NCI-H2196 treated with DMSO at 0.1 percent for 48 hours (cell line): Measurements from ENCODE around the gene ADGRF1.
"Not testable (repeated sequence)": the region's sequence is repeated elsewhere in the genome, so short reads cannot be mapped to it uniquely, and the experiment has no call there.

Source experiments
- DNase-seq: peaks from one replicate; lab custom pipeline; 2025; ENCODE audit not compliant: unreplicated experiment; lab: John Stamatoyannopoulos, UW

The ADGRF1 gene

DNA sequence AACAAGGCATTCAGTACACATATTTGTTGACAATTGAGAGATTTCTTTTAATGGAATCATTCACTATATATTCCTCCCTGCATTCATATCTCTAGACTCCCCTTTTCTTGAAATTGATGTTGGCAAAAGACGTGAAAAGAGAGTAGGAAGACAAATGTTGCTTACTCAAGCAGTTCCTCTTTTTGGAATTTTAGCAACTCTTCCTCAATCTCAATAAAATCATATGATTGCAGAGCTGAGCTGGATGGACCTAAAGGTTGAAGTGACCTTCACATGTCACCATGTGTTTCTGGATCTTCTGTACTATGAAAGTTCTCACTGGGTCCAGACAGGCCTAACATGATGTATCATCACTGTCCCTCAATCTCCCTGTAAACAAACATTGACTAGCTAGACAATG is 18.6 kb downstream of the ADGRF1 start:
- no peak for DNase-seq

DNA sequence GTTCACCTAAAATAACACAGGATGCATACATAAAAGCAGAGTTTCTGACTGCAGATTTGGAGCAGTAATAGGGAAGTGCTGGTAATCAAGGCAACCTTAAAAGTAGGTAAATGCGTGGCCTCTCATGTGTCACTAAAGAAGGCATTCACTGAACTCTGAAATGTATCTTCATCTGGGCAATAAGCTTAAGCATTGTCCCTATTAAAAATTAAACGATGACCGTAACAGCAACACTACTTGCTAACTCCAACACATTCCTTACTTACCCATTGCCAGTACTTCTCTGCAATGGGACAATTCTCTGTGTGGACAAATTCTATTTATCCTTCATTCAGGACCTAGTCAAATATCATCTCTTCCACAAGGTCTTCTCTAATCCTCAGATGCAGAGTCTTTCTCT is 19.9 kb downstream of the ADGRF1 start:
- DNase-seq: no peak

DNA sequence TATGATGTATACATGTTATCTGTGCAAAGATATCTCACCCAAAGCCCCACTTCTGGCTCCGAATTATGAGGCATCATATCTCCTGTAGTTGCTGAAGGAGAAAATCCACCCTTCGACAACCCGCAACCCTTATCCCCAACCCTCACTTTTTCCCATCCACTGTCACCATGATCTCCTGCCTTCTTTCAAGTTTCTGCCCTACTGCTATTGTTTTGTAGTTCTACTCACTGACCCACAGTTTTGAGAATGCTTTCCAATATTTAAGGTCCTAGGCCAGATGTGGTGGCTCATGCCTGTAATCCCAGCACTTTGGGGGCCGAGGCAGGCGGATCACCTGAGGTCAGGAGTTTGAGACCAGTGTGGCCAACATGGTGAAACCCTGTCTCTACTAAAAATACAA is 22.2 kb downstream of the ADGRF1 start:
- no peak for DNase-seq

DNA sequence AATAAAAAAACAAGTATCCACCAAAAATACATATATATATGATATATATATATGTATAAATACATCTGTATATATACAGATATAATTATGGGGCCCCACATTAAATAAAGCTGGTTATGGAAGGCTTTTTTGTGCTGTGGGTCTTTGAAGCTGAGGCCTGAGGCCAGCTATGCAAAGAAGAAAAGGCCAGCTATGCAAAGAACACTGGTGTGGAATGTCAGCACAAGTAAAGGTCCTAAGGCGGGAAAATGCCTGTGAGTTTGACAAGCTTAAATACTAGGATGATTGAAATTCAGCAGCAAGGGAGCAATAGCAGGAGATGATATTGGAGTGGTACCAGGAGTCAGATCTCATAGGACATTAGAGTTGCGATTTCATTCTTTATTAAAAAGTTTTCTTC is 25.2 kb downstream of the ADGRF1 start:
- DNase-seq: no peak

DNA sequence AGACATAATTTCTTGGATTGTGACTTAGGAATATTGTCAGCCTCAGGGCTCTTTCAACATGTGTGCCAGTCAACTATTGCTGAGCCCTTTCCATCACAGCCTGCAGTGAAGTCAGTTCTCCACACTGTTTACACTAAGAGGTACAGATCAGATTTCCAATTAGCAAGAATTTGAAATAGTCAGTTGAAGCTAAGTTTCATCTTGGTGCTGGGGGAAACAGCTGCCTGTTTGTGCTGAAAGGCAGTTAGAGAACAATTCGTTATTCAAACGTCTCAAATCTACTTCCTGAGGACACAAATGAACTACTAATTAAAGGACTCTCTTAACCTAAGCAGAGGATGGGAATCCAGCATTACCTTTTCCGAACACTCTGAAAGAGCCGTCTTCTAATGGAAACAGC is 25.9 kb downstream of the ADGRF1 start:
- peak; percentile 30 for DNase-seq

DNA sequence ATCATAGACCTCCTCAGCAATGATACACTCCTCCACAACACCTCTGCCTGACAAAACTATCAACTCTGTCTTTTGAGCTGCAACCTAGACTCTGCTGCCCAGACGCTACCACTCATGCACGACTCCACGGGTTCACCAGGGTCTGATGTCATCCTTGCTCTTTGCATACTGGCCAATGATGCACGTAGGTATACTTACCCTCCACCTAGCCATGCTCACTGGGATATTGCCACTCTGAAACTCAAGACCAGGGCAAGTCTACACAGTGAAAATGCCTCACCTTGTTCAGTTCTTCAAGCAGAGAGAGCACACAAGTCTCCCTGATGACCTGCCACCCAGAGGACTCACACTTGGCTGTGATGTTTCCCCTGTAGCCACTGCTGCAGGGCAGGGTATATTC is 27.7 kb downstream of the ADGRF1 start:
- no peak for DNase-seq

DNA sequence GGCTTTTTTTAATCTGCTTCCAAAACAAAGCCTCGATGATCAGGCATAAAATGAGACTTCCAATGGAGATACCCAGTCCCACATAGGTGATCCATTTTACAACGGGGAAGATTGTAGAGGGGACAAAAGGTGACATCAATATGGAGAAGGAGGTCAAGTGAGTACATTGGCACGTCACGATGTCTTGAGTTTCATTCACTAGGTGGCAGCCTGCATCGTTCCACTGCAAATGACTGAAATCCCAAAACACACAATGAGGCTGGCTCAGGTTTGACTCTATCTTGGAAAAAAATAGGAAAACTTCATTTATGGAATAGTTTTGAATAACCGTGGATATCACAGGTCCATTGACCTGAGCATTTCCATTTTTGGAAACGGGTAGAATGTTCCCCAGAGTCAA is 32.5 kb downstream of the ADGRF1 start:
- no peak for DNase-seq

DNA sequence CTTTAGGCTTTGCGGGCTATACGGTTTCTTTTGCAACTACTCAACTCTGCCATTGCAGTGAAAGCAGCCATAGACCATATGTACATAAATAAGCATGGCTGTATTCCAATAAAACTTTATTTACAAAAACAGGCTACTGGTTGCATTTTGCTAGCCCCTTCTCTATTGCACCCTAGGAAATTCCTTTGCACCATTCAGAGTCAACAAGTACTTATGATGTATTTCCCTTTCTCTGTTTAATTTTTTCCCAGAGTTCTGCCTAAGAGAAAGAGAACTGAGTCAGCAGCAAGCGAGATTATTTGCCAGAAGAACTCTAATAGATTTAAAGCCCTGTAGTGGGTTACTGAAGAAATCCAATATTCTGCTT is 33.8 kb downstream of the ADGRF1 start:
- DNase-seq: no peak

DNA sequence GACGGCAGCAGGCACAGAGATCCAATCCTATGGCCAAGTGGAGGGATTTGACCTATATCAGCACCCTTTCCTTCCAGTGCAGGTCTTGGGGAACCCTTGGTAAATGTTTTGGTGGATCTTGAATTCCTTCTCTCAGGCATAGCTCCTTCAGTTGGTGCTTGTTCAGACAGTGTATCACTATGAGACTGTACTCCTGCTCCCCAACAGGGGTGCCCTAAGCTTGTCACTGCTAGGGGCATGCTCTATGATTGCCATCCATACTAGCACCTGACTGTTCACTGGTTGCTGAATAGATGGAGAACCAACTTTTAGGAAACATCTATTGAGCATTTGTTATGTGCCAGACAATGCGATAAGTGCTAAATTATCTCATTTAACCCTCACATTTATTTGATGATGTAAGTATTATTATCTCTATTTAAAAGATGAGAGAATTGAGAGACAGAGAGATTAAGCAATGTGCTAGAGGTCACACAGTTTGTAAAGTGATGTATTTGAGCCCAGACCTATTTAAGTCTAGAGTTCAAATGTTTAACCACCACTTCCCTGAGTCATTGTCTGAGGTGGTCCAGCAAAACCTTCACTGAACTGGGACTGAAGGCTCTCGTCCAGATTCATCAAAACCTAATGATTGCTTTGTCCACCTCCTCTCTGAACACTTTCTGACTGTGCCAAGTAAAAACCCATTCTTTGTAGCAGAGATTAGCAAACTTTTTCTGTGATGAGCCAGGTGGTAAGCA is 34.3 kb downstream of the ADGRF1 start:
- DNase-seq: no peak

DNA sequence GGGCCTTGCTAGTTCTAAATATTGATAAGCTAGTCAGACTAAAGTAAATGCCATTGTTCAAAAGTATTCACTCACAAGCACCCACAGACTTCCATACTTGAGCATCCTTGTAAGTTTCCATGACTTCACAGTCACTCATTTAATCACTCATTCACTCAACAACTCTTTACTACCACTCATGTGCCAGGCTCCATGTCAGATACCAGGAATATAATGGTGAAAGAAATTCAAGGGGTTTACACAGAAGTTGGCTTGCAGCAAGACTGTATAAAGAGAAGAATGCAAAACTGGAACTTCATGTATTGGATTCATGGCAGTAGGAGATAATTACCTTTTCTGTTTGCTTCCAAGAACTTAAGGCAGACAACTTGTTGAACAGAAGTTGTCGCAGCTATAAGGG is 36.6 kb downstream of the ADGRF1 start:
- no peak for DNase-seq

DNA sequence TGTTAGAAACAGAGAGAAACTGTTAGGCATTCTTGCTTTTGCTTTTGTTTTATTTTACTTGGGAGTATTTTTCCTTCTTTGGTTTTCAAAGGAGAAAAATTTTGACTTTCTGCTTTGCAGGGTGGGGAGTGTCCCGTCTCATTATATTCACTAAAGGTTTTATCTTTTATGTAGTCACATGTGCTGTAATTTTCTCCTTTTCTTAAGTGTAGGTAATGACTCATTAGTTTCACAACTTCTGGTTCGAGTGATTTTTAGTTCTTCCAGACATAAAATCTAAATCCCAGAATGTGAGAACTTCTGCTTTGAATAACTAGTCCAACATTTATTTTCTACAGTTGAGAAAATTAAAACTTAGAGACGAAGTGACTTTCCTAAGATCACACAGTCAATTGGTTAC is 37.7 kb downstream of the ADGRF1 start:
- DNase-seq: no peak

DNA sequence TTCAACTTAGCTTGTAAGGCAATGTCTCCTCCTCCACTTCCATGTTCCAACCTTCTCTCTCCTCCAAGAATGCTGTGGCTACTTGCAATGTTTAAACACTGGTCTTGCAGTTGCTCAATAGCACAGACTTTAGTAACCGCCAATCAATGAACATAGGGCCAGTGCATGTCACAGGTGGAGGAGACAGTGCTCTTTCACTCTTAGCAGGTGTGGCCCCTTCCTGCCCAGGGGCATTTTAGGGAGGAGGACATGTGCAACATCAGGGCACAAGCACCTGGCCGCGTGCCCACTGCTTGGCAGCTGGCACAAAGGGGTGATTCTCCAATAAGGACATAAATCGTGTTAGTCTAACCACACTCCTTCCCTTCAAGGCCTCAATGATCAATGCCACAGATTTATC is 41.3 kb downstream of the ADGRF1 start:
- DNase-seq: no peak

DNA sequence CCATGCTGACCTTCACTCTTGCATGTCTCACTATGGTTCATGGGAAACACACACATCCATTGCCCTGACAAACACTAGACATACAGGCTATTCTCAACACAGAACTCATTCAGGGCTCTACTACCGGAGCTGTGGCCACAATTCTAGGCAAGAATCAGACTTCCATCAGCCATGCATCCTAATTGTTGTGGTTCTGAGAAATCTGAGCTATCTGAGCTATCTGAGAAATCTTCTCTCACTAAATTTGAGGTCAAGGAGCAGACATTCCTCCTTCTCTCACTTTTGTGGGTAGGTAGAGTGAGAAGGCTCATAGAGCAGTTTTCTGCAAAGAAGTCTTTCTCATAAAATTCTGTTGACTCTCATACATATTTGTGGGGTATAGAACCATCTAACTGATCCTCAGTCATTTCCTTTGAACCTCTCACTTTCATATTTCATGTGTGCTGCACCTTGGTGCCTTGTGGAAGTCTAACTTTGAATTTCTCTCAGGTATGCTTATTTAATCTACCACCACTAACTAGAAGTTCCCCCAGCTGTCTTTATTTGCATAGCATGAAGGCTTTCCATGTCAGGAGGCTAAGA is 43.6 kb downstream of the ADGRF1 start:
- DNase-seq: no peak

DNA sequence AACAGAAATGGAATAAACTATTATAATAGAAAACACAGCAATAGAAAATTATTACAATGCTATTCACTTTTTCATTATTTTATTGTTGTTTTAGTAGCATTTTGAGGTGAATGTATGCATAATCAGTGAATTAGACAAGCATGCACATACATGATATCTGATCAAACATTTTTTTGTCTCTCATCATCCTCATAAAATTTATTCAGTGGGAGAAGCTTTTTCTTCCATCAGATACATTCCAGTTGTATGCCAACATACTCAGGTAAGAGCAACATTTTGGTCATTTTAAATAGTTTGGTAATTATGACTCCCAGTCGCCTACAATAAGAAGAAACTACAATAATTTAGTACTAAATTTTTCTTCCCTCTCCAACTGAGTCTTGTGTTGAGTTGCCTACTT is 44.5 kb downstream of the ADGRF1 start:
- no peak for DNase-seq

DNA sequence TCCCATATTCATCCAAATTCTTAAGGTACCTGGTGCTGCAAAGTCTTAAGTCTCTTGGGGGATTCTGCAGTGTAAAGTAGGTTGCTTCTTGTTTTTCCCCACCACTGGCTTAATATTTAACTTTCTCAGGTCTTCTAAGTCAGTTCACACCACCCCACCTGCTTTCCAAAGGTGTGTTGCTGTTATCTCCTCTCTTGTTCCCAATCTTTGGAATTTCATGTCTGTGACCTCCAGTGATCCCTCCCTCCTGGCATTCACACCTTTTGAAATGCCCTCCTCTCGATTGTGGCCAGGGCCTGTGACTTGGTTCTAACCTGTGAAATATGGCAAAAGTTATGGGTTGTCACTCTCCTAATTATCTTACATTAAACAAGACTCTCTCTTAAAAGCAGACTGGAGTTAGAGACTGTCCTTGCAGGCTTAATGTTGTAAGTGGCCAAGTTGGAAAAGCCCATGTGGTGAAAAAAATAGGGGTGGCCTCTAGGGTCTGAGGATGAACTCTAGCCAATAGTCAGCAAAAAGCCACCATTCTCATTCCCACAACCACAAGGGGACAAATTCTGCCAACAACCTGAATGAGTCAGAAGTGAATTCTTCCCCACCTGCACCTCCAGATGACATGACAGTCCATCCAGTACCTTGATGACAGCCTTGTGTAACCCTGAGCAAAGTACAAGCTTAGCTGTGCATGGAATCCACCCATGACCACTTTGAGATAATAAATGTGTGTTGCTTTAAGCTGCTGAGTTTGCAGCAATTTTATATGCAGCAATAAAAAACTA is 45.1 kb downstream of the ADGRF1 start:
- DNase-seq: no peak

DNA sequence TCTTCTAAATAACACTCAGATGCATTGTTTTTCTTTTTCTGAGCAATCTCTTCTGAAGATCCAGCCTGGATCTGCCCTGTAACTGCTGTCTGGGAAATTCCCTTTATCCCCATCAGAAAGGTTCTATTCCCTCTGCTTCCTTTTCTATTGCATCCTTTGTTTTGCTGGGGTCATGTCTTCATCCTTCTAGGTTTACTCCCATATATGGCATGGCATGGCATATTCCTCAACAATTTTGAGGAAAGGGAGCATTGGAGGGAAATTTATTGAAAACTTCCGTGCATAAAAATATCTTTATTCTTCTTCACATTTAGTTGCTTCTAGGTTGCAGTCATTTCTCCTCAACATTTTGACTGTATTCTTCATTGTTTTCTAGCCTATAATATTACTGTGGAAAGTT is 47.2 kb downstream of the ADGRF1 start:
- no peak for DNase-seq

DNA sequence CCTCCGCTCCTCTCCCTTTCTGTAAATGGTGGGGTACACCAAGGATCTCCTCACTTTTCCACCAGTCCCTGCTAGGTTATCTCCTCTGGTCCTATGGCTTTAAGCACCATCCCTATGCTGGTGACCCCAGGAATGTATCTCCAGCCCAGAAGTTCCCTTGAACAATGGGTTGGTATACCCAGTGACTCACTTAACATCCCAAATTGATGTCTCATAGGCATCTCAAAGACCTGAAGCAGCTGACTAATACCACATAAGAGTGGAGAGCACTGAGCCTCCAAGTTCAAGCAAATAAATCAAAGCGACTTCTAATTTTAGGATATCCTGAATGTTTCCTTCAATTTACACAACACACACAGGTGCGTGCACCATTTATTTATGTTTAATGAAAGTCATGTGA is 48.3 kb downstream of the ADGRF1 start:
- DNase-seq: no peak

DNA sequence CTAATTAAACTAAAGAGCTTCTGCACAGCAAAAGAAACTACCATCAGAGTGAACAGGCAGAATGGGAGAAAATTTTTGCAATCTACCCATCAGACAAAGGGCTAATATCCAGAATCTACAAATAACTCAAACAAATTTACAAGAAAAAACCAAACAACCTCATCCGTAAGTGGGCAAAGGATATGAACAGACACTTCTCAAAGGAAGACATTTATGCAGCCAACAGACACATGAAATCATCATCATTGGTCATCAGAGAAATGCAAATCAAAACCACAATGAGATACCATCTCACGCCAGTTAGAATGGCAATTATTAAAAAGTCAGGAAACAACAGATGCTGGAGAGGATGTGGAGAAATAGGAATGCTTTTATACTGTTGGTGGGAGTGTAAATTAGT is 49.7 kb downstream of the ADGRF1 start:
- not testable (repeated sequence) for DNase-seq

DNA sequence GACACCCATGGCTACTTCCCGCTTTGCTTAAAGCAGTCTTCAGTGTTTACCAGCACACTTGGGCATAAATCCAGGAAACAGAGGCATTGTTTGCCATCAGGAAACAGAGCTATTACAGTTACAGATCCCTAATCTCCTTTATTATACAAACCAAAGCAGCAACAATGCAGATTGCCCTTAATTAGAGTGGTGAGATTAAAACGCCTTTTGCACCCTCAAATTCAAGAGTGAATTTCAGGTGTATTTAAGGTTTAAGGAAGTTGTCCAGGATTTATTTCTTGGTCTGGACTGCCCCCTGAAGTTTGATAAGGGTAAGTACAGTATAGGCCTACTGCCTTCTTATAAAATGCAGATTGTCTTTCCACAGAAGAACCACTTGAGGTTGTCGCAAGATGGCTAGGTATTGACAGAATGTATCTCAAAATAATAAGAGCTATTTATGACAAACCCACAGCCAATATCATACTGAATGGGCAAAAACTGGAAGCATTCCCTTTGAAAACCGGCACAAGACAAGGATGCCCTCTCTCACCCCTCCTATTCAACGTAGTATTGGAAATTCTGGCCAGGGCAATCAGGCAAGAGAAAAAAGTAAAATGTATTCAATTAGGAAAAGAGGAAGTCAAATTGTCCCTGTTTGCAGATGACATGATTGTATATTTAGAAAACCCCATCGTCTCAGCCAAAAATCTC is 51.2 kb downstream of the ADGRF1 start:
- peak; percentile 79 for DNase-seq

DNA sequence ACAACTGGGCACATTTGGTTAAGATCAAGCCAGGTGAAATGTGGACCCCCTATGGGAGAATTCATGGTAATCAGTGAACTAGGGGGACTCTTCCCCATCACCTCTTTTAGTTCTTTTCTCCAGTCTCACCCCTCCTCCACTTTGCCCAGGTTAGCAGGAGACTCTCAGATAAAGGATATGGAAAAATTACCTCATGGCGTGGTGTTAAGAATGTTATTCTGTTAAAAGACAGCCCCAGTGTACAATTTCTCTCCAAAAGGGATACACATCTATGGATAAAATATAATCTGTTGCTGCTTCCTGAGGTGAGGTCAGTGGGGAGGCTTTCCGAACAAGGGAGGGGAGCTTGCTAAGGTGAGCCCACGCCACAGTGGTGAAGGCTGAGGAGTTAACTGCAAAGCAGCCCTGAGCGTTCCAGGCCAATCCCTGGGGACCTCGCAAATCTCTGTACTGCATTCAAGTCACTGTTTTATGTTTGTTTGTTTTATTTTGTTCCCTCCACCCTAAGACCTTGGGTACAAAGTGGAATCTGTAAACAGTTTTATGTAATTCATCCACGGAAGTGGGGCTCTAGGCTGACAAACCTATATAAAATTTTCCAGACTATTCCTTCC is 52.0 kb downstream of the ADGRF1 start:
- DNase-seq: no peak

DNA sequence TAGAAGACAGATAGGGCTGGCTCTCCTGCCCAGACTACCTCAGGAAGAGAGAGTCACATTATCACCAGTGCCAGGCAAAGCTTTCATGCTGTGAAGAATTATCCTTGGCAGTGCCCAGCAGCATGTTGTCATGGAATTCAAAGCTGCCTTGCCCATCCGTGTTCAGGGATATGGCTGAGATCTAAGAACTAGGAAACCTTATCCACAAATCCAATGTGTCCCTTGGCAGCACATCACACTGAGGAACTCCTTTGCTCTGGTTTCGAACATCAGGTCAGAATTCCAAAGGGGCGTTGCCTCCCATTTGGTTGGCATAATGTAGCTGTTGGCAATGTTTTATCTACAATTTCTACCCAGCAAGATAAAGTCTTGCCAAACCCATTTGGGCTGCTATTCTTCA is 52.7 kb downstream of the ADGRF1 start:
- DNase-seq: no peak
